Mesenchymal stem cell (in vitro differentiated cells and primary cell): Measurements from ENCODE around the gene FOXL1.

ENCODE experiments used
- DNase-seq: peaks from one replicate; pipeline ENCODE4 v3.0.0-alpha.2; 2013
- H2AFZ ChIP-seq: one replicate; pipeline ENCODE4 v1.6.1; 2013; ENCODE audit warnings: low read depth, mild to moderate bottlenecking, control low read depth, inconsistent platforms, low read length, moderate library complexity
- H2AK5ac ChIP-seq: 2 replicates; pipeline ENCODE4 v1.6.1; 2013; ENCODE audit warnings: low read length, moderate library complexity, mild to moderate bottlenecking, inconsistent platforms; ENCODE audit not compliant: severe bottlenecking
- H2BK120ac ChIP-seq: one replicate; pipeline ENCODE4 v1.6.1; 2013; ENCODE audit warnings: low read depth, mild to moderate bottlenecking, inconsistent platforms, low read length, moderate library complexity
- H2BK12ac ChIP-seq, 2 experiments: one replicate each; pipeline ENCODE4 v1.6.1; 2013; ENCODE audit warnings: inconsistent platforms in 2 of 2, low read length in 2 of 2, mild to moderate bottlenecking in 2 of 2, moderate library complexity in 2 of 2, control low read depth in 1 of 2
- H2BK15ac ChIP-seq: one replicate; pipeline ENCODE4 v1.6.1; 2013; ENCODE audit warnings: mild to moderate bottlenecking, low read depth, inconsistent platforms; ENCODE audit not compliant: poor library complexity, severe bottlenecking
- H2BK5ac ChIP-seq: 2 replicates; pipeline ENCODE4 v1.6.1; 2013; ENCODE audit warnings: low read depth, mild to moderate bottlenecking, low read length, control low read depth, inconsistent platforms; ENCODE audit not compliant: poor library complexity, severe bottlenecking
- H3K14ac ChIP-seq, 2 experiments: one replicate each; pipeline ENCODE4 v1.6.1; 2013; ENCODE audit warnings: inconsistent platforms in 2 of 2, low read length in 2 of 2, control low read depth in 1 of 2, mild to moderate bottlenecking in 1 of 2, moderate library complexity in 1 of 2
- H3K18ac ChIP-seq, 2 experiments: one replicate each; pipeline ENCODE4 v1.6.1; 2013; ENCODE audit warnings: inconsistent platforms in 2 of 2, low read length in 2 of 2, control low read depth in 1 of 2, low read depth in 1 of 2, mild to moderate bottlenecking in 1 of 2
- H3K23ac ChIP-seq, 2 experiments: one replicate each; pipeline ENCODE4 v1.6.1; 2013; ENCODE audit warnings: inconsistent platforms in 2 of 2, low read length in 2 of 2, mild to moderate bottlenecking in 2 of 2, moderate library complexity in 2 of 2, control low read depth in 1 of 2
- H3K27ac ChIP-seq: 2 replicates; pipeline ENCODE4 v1.5.1; 2013; ENCODE audit warnings: mild to moderate bottlenecking, moderate library complexity, low read length, control low read depth, inconsistent platforms; ENCODE audit not compliant: poor library complexity, severe bottlenecking
- H3K27me3 ChIP-seq, 2 experiments: 2 replicates each; pipeline versions ENCODE4 v1.6.1 to v1.7.0; 2013; ENCODE audit warnings: low read length in 2 of 2, mild to moderate bottlenecking in 2 of 2, moderate library complexity in 2 of 2, control low read depth in 1 of 2, inconsistent platforms in 1 of 2; ENCODE audit not compliant: control insufficient read depth in 1 of 2, insufficient read depth in 1 of 2
- H3K36me3 ChIP-seq, 2 experiments: 2 replicates each; pipeline versions ENCODE4 v1.6.1 to v1.7.0; 2013; ENCODE audit warnings: low read length in 2 of 2, control low read depth in 1 of 2, inconsistent platforms in 1 of 2, low read depth in 1 of 2, mild to moderate bottlenecking in 1 of 2; ENCODE audit not compliant: insufficient read depth in 2 of 2, control insufficient read depth in 1 of 2
- H3K4ac ChIP-seq, 2 experiments: one replicate each; pipeline ENCODE4 v1.6.1; 2013; ENCODE audit warnings: inconsistent platforms in 2 of 2, low read length in 2 of 2, mild to moderate bottlenecking in 2 of 2, moderate library complexity in 2 of 2, control low read depth in 1 of 2, low read depth in 1 of 2
- H3K4me1 ChIP-seq: 2 replicates; pipeline ENCODE4 v1.6.1; 2013; ENCODE audit warnings: low read depth, low read length, control low read depth; ENCODE audit not compliant: control insufficient read depth, insufficient read depth
- H3K4me2 ChIP-seq: 2 replicates; pipeline ENCODE4 v1.6.1; 2013; ENCODE audit warnings: low read length, mild to moderate bottlenecking, inconsistent platforms; ENCODE audit not compliant: poor library complexity, severe bottlenecking
- H3K4me3 ChIP-seq, 2 experiments: 2 replicates each; pipeline versions ENCODE4 v1.5.1 to v1.7.0; 2013; ENCODE audit warnings: low read length in 2 of 2, mild to moderate bottlenecking in 2 of 2, control low read depth in 1 of 2, low read depth in 1 of 2; ENCODE audit not compliant: insufficient read depth in 1 of 2
- H3K79me1 ChIP-seq: replicated peaks from 2 replicates; pipeline ENCODE4 v1.6.1; 2013; ENCODE audit warnings: mild to moderate bottlenecking, control low read depth, low read length, inconsistent platforms; ENCODE audit not compliant: poor library complexity, severe bottlenecking
- H3K9ac ChIP-seq: 2 replicates; pipeline ENCODE4 v1.7.0; 2013; ENCODE audit warnings: mild to moderate bottlenecking, low read length, moderate library complexity
- H3K9me3 ChIP-seq: 2 replicates; pipeline ENCODE4 v1.7.0; 2013; ENCODE audit warnings: mild to moderate bottlenecking, low read length; ENCODE audit not compliant: control insufficient read depth
- H4K8ac ChIP-seq: one replicate; pipeline ENCODE4 v1.6.1; 2013; ENCODE audit warnings: inconsistent platforms, mild to moderate bottlenecking, low read length, moderate library complexity
- H4K91ac ChIP-seq: one replicate; pipeline ENCODE4 v1.6.1; 2013; ENCODE audit warnings: mild to moderate bottlenecking, low read length, inconsistent platforms
- WGBS: methylation state at CpG from one replicate; pipeline ENCODE4 v1.1.7; 2013; ENCODE audit warnings: mixed read lengths; 5-methylcytosine and 5-hydroxymethylcytosine counted together

FOXL1 gene

GRCh38 chr16:86597880-86598606, 19.7 kb downstream of the FOXL1 start:
- H2BK12ac ChIP-seq, result no peak overlapping the region
- H3K79me1 ChIP-seq, result peaks cover 2% of the 10 kb centered on the region
- no peak overlapping the region for H3K9ac ChIP-seq
- peaks cover 0 to 46% of the 10 kb centered on the region in 2 experiments for H3K27me3 ChIP-seq
- H3K23ac ChIP-seq, result no peak overlapping the region
- H2BK5ac ChIP-seq, result no peak overlapping the region
- H3K4me3 ChIP-seq, result peak overlapping the region in 1 of 2 experiments; percentile 58
- peak overlapping the region; percentile 86 for H2AK5ac ChIP-seq
- no peak for DNase-seq
- no peaks in the 10 kb centered on the region for H3K36me3 ChIP-seq
- WGBS, result 88% methylated on average over 6 of the region's 7 CpGs
- H3K4ac ChIP-seq, result no peak overlapping the region
- no peak overlapping the region for H2BK120ac ChIP-seq
- no peak overlapping the region for H4K91ac ChIP-seq
- no peak overlapping the region for H3K4me2 ChIP-seq
- peak overlapping the region; percentile 33 for H3K27ac ChIP-seq
- no peak overlapping the region for H3K14ac ChIP-seq
- no peak overlapping the region for H2BK15ac ChIP-seq
- no peak overlapping the region for H3K18ac ChIP-seq
- no peak overlapping the region for H4K8ac ChIP-seq
- H3K9me3 ChIP-seq, result no peaks in the 10 kb centered on the region
- H2AFZ ChIP-seq, result no peak overlapping the region
- H3K4me1 ChIP-seq, result peaks cover 25% of the 10 kb centered on the region

DNA sequence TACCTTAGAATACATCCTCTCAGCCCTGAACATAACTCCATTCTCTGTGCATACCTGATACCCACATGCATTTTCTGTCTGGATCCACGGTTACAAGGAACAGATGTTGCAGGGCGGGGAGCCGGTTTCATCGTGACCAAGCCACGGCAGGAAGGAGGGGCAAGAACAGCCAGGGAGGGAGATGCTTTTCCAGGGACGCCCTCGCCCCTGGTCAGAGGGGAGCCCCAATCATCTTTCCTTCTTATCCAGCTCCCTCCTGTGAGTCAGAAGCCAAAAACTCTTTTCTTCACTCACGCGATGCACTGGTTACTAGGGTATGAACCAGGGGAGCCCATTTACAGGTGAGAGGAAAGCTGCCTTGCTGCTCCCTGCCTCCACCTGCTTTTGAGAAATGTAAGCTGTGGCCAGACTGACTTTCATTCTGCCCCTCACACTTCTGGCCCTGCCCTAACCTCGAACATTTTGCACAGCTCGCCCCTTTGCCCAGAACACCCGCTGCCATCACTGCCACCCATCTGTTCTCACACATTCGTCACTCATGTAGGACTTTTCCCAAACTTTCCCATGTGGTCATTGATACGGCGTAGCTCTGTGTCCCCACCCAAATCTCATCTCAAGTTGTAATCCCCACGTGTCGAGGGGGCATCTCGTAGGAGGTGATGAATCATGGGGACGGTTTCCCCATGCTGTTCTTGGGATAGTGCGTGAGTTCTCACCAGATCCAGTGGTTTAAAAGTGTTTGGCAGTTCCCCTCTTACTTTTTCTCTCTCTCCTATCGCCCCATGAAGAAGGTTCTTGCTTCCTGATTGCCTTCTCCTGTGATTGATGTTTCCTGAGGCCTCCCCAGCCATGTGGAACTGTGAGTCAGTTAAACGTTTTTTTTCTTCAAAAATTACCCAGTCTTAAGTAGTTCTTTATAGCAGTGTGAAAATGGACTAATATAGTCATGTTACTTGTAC, 20.5 kb downstream of the FOXL1 start:
- peak overlapping the region; percentile 40 for H2AK5ac ChIP-seq
- H3K23ac ChIP-seq, result no peak overlapping the region
- no peak overlapping the region for H3K4me2 ChIP-seq
- no peak overlapping the region for H3K14ac ChIP-seq
- H3K4ac ChIP-seq, result no peak overlapping the region
- H3K9ac ChIP-seq, result no peak overlapping the region
- peaks cover 25% of the 10 kb centered on the region for H3K4me1 ChIP-seq
- H3K79me1 ChIP-seq, result peaks cover 2% of the 10 kb centered on the region
- no peak overlapping the region for H2BK120ac ChIP-seq
- H4K8ac ChIP-seq, result no peak overlapping the region
- no peak overlapping the region for H2AFZ ChIP-seq
- H3K36me3 ChIP-seq, result no peaks in the 10 kb centered on the region
- H3K4me3 ChIP-seq, result peak overlapping the region in 1 of 2 experiments; percentile 58
- DNase-seq, result no peak
- H2BK15ac ChIP-seq, result no peak overlapping the region
- WGBS, result 90% methylated on average over 19 of the region's 22 CpGs
- H3K27ac ChIP-seq, result peak overlapping the region; percentile 8
- peak overlapping the region in 1 of 2 experiments; percentile 37 for H2BK12ac ChIP-seq
- no peaks in the 10 kb centered on the region for H3K9me3 ChIP-seq
- H3K27me3 ChIP-seq, result peaks cover 0 to 41% of the 10 kb centered on the region in 2 experiments
- H2BK5ac ChIP-seq, result no peak overlapping the region
- no peak overlapping the region for H3K18ac ChIP-seq
- no peak overlapping the region for H4K91ac ChIP-seq

- no peak for DNase-seq
- no peak overlapping the region for H2BK15ac ChIP-seq
- no peak overlapping the region for H2BK5ac ChIP-seq
- no peaks in the 10 kb centered on the region for H3K36me3 ChIP-seq
- H3K18ac ChIP-seq, result no peak overlapping the region
- 96% methylated on average over 2 of the region's 2 CpGs for WGBS
- H3K4me2 ChIP-seq, result no peak overlapping the region
- H2BK120ac ChIP-seq, result no peak overlapping the region
- no peak overlapping the region for H3K23ac ChIP-seq
- peaks cover 0 to 19% of the 10 kb centered on the region in 2 experiments for H3K27me3 ChIP-seq
- no peak overlapping the region for H4K8ac ChIP-seq
- no peaks in the 10 kb centered on the region for H3K79me1 ChIP-seq
- peak overlapping the region; percentile 10 for H2AK5ac ChIP-seq
- H4K91ac ChIP-seq, result no peak overlapping the region
- no peak overlapping the region for H3K4ac ChIP-seq
- no peak overlapping the region for H2BK12ac ChIP-seq
- no peak overlapping the region for H3K9ac ChIP-seq
- peaks cover 13% of the 10 kb centered on the region for H3K4me1 ChIP-seq
- H3K9me3 ChIP-seq, result no peaks in the 10 kb centered on the region
- H3K27ac ChIP-seq, result no peak overlapping the region
- H3K4me3 ChIP-seq, result no peak overlapping the region
- H3K14ac ChIP-seq, result no peak overlapping the region
- no peak overlapping the region for H2AFZ ChIP-seq
Observed at GRCh38 chr16:86601356-86601755, 23.0 kb downstream of the FOXL1 start.

DNA sequence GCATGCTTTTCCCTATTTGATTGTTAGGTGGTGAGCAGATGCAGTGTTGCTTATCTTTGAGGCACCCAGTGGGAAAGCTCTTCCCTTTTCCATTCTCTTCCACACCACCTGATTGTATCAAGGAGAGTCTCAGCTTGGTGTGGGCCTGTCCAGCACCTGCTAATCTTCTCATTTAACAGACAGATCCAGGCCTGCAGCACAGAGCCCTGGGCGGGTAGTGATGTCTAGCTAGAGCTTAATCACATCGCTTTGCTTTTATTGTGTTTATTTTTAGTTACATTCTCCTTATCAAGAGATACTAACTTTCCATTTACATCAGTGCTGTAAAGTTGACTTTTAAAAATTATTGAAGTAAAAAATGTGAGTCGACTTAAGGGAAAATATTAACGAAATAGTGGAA, 24.2 kb downstream of the FOXL1 start:
- Histone ChIP-seq H2AK5ac (peak overlapping the region; percentile 44), H3K27me3 (peaks cover 0 to 9% of the 10 kb centered on the region in 2 experiments), H3K27ac (no peak overlapping the region), H3K36me3 (no peaks in the 10 kb centered on the region), H3K14ac (no peak overlapping the region), H3K79me1 (no peaks in the 10 kb centered on the region), H3K18ac (peak overlapping the region in 1 of 2 experiments; percentile 34), H4K8ac (no peak overlapping the region), H3K4ac (no peak overlapping the region), H3K4me3 (no peak overlapping the region), H3K9me3 (no peaks in the 10 kb centered on the region), H4K91ac (no peak overlapping the region), H3K23ac (no peak overlapping the region), H2BK15ac (no peak overlapping the region), H3K4me2 (no peak overlapping the region), H3K9ac (no peak overlapping the region), H3K4me1 (peaks cover 9% of the 10 kb centered on the region), H2BK120ac (no peak overlapping the region), H2BK5ac (no peak overlapping the region), H2BK12ac (no peak overlapping the region), H2AFZ (no peak overlapping the region)
- no peak for DNase-seq
- 97% methylated on average over 2 of the region's 4 CpGs for WGBS
